Inflammatory macrophage treated with lipopolysaccharide for 4 hours (primary cell): ENCODE results near the gene OR10S1.
"Not testable (repeated sequence)": the region's sequence is repeated elsewhere in the genome, so short reads cannot be mapped to it uniquely, and the experiment has no call there.

Experiments
- DNase-seq: peaks from one replicate; pipeline ENCODE4 v3.0.0-alpha.2; 2020

Gene OR10S1, protein sequence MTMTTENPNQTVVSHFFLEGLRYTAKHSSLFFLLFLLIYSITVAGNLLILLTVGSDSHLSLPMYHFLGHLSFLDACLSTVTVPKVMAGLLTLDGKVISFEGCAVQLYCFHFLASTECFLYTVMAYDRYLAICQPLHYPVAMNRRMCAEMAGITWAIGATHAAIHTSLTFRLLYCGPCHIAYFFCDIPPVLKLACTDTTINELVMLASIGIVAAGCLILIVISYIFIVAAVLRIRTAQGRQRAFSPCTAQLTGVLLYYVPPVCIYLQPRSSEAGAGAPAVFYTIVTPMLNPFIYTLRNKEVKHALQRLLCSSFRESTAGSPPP

DNA sequence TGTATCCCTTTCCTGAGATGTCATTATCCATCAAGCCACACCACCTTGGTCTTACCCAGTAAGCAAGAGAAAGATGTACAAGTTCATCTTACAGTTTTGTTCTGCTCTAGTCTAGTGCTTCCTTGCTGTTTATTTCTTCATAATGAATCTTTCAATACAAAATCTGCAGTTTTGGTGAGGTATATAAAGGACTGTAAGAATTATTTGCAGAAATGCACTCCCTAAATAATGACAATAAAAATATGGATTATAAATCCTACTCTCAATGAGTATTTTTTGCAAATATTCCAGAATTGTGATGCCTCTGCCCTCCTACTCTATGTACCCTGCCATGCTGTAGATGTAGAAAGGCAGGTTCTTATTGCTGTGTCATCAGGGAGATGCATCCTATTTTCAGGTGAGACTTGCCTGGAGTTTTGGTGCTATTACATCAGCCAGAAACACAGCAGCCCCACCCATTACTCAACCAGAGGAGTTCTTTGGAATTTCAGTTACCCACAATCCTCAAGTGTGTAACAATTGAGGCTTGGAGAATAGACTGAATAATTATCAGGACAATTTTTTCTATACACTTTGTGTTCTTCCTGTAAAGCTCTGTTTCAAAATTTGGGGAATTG, at the start of gene OR10S1:
OR10S1 (minus strand) TSS at position 51 of the 617 bp plus-strand sequence. CDS start 117 bp downstream, outside the sequence.
- DNase-seq = no peak

GRCh38 chr11:124026498-124026897, 48.9 kb upstream of the OR10S1 start, which contains the start of gene OR10G8:
Gene OR10G8 (plus strand): TSS chr11:124026798. CDS start chr11:124029623, 2,825 bp downstream.
- DNase-seq = no peak

DNA sequence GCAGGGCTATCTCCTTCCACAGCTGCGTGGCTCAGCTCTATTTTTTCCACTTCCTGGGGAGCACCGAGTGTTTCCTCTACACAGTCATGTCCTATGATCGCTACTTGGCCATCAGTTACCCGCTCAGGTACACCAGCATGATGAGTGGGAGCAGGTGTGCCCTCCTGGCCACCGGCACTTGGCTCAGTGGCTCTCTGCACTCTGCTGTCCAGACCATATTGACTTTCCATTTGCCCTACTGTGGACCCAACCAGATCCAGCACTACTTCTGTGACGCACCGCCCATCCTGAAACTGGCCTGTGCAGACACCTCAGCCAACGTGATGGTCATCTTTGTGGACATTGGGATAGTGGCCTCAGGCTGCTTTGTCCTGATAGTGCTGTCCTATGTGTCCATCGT, 38.3 kb upstream of the OR10S1 start:
- not testable (repeated sequence) for DNase-seq

- no peak for DNase-seq
Observed at GRCh38 chr11:124012697-124013096, 35.1 kb upstream of the OR10S1 start, which contains the start of gene OR10G4. Gene OR10G4 (plus strand): TSS chr11:124012997. CDS start chr11:124015575, 2,578 bp downstream.

DNA sequence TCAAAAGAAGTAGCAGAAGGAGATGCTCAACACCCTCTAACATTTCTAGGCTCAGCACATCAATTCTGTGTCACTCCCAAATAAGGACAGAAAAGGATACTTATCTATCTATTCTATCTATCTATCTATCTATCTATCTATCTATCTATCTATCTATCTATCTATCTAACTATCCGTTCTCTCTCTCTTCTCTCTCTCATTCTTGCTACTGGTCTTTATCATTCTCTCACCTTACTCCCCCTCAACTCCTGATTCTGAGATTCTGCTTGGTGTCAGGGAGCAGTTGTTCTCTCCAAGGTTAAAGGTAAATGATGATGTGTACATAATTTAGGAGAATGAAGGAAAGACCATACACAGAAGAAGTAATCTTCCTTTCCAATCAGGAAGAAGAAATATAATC, 17.5 kb upstream of the OR10S1 start, which contains the start of gene OR10G6:
OR10G6 (minus strand) TSS at position 43 of the 400 bp plus-strand sequence; CDS start at position 43, 0 bp downstream.
- no peak for DNase-seq

DNA sequence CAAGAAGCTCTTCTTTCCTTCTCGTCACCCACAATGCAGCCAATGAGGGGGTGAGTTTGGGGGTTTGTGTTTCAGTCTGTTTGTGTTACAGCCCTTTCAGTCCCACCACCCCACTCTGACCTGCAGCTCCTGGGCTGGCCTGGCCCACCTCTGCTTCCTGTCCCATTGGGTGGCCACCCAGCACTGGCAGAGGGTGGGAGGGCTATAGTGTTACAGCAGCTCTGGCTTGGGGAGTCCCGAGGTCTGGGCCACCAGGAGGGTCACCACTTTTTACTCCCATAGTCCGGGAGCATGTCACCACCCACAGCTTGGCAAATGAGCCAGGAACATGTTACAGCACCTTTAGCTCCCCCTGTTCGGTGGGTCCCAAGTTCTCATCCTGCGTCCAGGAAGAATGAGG, 1.7 kb upstream of the OR10S1 start:
- no peak for DNase-seq

DNA sequence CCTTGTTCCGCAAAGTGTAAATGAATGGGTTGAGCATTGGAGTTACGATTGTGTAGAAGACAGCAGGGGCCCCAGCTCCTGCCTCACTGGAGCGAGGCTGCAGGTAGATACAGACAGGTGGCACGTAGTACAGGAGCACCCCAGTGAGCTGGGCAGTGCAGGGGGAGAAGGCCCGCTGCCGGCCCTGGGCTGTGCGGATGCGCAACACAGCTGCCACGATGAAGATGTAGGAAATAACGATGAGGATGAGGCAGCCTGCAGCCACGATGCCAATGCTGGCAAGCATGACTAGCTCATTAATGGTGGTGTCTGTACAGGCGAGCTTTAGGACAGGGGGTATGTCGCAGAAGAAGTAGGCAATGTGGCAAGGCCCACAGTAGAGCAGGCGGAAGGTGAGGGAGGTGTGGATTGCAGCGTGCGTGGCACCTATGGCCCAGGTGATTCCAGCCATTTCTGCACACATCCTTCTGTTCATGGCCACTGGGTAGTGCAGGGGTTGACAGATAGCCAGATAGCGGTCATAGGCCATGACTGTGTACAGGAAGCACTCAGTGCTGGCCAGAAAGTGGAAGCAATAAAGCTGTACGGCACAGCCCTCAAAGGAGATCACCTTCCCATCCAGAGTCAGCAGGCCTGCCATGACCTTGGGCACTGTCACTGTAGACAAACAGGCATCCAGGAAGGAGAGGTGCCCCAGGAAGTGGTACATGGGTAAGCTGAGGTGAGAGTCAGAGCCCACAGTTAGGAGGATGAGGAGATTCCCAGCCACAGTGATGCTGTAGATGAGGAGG, 616 bp downstream of the OR10S1 start:
- no peak for DNase-seq

DNA sequence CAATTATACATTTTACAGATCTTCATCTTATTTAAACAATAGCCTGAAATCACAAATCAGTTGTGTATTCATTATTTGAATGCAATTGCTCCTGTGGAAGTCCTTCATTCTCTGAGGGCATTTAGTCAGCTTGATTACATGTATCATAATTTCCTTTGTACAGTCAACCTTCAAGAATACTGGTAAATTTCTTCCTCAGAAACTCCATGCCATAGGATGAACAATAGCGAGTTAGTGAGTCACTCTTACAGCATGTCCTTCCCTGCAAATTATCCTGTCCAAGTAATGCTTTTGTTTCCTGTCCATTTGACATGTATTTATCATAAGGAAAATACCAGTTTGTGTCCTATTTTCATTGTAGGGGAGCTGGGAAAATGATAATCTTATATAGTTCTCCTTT, 3.8 kb downstream of the OR10S1 start:
- no peak for DNase-seq

DNA sequence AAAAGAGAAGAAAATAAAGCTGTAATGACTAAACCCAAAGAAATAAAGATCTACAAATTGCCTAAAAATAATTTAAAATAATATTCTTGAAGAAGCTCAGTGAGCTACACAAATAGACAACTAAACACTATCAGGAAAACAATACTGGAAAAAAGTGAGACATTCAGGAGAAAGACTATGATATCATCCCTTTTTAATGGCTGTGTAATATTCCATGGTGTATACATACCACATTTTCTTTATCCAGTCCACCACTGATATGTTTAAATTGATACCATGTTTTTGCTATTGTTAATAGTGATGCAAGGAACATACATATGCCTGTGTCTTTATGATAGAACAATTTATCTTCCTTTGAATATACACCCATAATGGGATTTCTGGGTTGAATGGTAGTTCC, 20.8 kb downstream of the OR10S1 start:
- DNase-seq = no peak

GRCh38 chr11:123945132-123945531, 32.4 kb downstream of the OR10S1 start:
- no peak for DNase-seq

DNA sequence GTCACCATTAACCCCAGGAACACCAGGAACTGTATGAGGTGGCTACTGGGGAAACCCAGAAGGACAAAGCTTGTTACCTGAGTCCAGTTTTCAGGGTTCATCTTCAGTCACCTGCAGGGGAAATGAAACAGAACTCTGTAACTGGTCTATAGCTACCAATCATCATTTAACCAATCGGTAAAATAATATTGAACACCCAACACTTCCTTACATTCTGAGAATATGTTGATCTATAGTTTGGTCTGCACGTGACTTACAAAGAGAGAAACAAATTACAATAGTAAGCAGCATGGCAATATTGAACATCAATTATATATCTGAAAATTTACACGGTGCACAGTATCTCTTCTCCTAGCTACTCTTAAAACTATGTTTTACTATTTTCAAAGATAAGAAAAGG, 33.8 kb downstream of the OR10S1 start, which contains the start of gene OR6T1:
OR6T1 (minus strand) TSS at position 101 of the 400 bp plus-strand sequence; CDS start at position 101, 0 bp downstream.
- no peak for DNase-seq

DNA sequence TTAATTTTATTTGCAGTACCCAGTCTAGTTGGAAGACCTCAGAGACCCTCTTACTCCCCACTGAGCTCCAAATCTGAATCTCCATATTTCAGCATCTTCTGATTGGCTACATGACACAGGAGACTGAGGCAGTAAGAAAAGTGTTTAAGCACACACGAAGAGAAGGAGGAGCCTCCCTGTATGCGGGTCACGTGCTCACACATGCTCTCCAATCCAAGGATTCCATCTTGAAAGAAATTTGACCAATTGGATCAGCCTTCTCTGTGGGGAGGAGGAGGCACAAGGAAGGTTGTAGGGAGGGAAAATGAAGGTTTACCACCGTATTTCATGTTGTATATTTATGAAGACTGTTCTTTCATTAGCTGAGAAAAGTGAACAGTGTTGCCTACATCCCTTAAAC, 35.2 kb downstream of the OR10S1 start:
- no peak for DNase-seq

DNA sequence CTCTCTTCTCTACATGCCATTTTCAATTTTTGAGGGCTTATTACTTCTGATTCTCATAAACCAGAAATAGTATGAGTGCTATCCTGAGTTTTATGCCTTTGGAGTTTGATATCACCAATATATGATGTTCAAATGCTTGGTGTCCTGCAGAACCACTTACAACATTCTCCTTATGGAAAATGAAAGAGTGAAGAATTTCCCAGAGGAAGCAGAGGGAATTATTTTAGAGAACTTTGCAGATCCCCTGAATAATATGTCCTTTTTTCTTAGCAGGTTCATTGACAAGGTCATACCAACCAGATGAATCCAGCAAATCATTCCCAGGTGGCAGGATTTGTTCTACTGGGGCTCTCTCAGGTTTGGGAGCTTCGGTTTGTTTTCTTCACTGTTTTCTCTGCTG, 38.3 kb downstream of the OR10S1 start, which contains the start of gene OR4D5:
OR4D5 (plus strand) TSS at position 301 of the 400 bp plus-strand sequence; CDS start at position 301, 0 bp downstream.
- DNase-seq = no peak
